Measurements from ENCODE around the gene SHMT2. TPM values are rescaled to one million over a fixed set of nuclear protein-coding genes. Genes with fewer than 3 reads are reported as not detected.

The SHMT2 gene
- total RNA-seq, 1 experiment from 2014 or later, result 409 TPM

Small RNA genes lying within 50 kb of the gene (small RNA-seq; reads per million reads assigned to genes)
- 0 to 0.41 reads per million in 2 experiments for gene MIR1228

Other genes starting within 250 kb of the SHMT2 start
- 8.8 and 10.3 TPM in 2 replicates for gene ZBTB39, start 223.2 kb upstream of the SHMT2 start, total RNA-seq (2014; rRNA removed; shearing (Covaris generic))
- not detected in 2 replicates for gene TAC3, start 213.2 kb upstream of the SHMT2 start, total RNA-seq (2014; rRNA removed; shearing (Covaris generic))
- not detected in 2 replicates for gene MYO1A, start 179.6 kb upstream of the SHMT2 start, total RNA-seq (2014; rRNA removed; shearing (Covaris generic))
- gene NEMP1, start 150.9 kb upstream of the SHMT2 start, total RNA-seq (2014; rRNA removed; shearing (Covaris generic)), result 22.8 and 23.6 TPM in 2 replicates
- gene NAB2, start 140.6 kb upstream of the SHMT2 start, total RNA-seq (2014; rRNA removed; shearing (Covaris generic)), result 16.3 and 19.6 TPM in 2 replicates
- 51.3 and 68.8 TPM in 2 replicates for gene STAT6, start 118.3 kb upstream of the SHMT2 start, total RNA-seq (2014; rRNA removed; shearing (Covaris generic))
- gene LRP1, start 101.2 kb upstream of the SHMT2 start, total RNA-seq (2014; rRNA removed; shearing (Covaris generic)), result 3.1 and 5.5 TPM in 2 replicates
- not detected in 2 replicates for gene LRP1-AS, start 82.1 kb upstream of the SHMT2 start, total RNA-seq (2014; rRNA removed; shearing (Covaris generic))
- 9.7 and 10.7 TPM in 2 replicates for gene NXPH4, start 12.9 kb upstream of the SHMT2 start, total RNA-seq (2014; rRNA removed; shearing (Covaris generic))
- gene STAC3, start 21.5 kb downstream of the SHMT2 start, total RNA-seq (2014; rRNA removed; shearing (Covaris generic)), result 0.57 and 0.58 TPM in 2 replicates
- gene R3HDM2, start 201.3 kb downstream of the SHMT2 start, total RNA-seq (2014; rRNA removed; shearing (Covaris generic)), result 24.4 and 24.6 TPM in 2 replicates
- not detected in 2 replicates for gene INHBC, start 205.1 kb downstream of the SHMT2 start, total RNA-seq (2014; rRNA removed; shearing (Covaris generic))
- 1.3 and 2.2 TPM in 2 replicates for gene INHBE, start 225.6 kb downstream of the SHMT2 start, total RNA-seq (2014; rRNA removed; shearing (Covaris generic))
- gene GLI1, start 230.1 kb downstream of the SHMT2 start, total RNA-seq (2014; rRNA removed; shearing (Covaris generic)), result 0.20 and 5.0 TPM in 2 replicates